SK-N-SH (cell line): Measurements from ENCODE around the gene UNC5B.

Experiments
- CTCF ChIP-seq: fragments of 200-600 bp; sonication (generic); IDR thresholded peaks from 2 replicates; pipeline ENCODE4 v1.6.1; 2017; ENCODE audit warnings: antibody characterized with exemption, mild to moderate bottlenecking, moderate library complexity
- EZH2phosphoT487 ChIP-seq: fragments of 200-600 bp; sonication (generic); IDR thresholded peaks from 2 replicates; pipeline ENCODE4 v1.6.1; 2017; ENCODE audit warnings: low read depth, mixed run types, mild to moderate bottlenecking, antibody characterized with exemption, moderate library complexity, borderline replicate concordance
- GATA2 ChIP-seq: sonication (generic); formaldehyde crosslinking; IDR thresholded peaks from 2 replicates; pipeline ENCODE4 v1.5.0; 2020; ENCODE audit warnings: mild to moderate bottlenecking, missing genetic modification reagents
- IRF3 ChIP-seq: fragments of 150-350 bp; IDR thresholded peaks from 2 replicates; pipeline ENCODE4 v1.6.1; 2016; ENCODE audit warnings: mild to moderate bottlenecking, low read depth, low read length
- JUND ChIP-seq: IDR thresholded peaks from 2 replicates; pipeline ENCODE4 v1.4.0; 2012
- NRF1 ChIP-seq: IDR thresholded peaks from 2 replicates; pipeline ENCODE4 v1.6.1; 2012; ENCODE audit warnings: low read depth, mild to moderate bottlenecking, low read length
- RAD21 ChIP-seq: IDR thresholded peaks from 2 replicates; pipeline ENCODE4 v1.6.1; 2012; ENCODE audit warnings: mild to moderate bottlenecking, low read length
- RCOR1 ChIP-seq: fragments of 150-350 bp; IDR thresholded peaks from 2 replicates; pipeline ENCODE4 v1.6.1; 2017; ENCODE audit warnings: antibody characterized with exemption, low read length
- REST ChIP-seq: IDR thresholded peaks from 2 replicates; pipeline ENCODE4 v1.6.1; 2012; ENCODE audit warnings: mild to moderate bottlenecking, low read depth, low read length, moderate library complexity
- RFX5 ChIP-seq: IDR thresholded peaks from 2 replicates; pipeline ENCODE4 v1.6.1; 2012; ENCODE audit warnings: mild to moderate bottlenecking, improper control_type of control experiment, low read length
- TAF1 ChIP-seq: IDR thresholded peaks from 2 replicates; pipeline ENCODE4 v1.6.1; 2012; ENCODE audit warnings: low read depth, mild to moderate bottlenecking, low read length, moderate library complexity, borderline replicate concordance
- YY1 ChIP-seq: IDR thresholded peaks from 2 replicates; pipeline ENCODE4 v1.4.0; 2012; ENCODE audit warnings: low read depth, mild to moderate bottlenecking
- ZBTB33 ChIP-seq: IDR thresholded peaks from 2 replicates; pipeline ENCODE4 v1.4.0; 2012; ENCODE audit warnings: low read depth, borderline replicate concordance

- TF ChIP-seq CTCF: peak; percentile 60
- no peak for TF ChIP-seq EZH2phosphoT487
- TF ChIP-seq TAF1: no peak
- no peak for TF ChIP-seq RCOR1
- TF ChIP-seq JUND: no peak
- TF ChIP-seq YY1: no peak
- no peak for TF ChIP-seq GATA2 (CRISPR knock-in tag)
- no peak for TF ChIP-seq ZBTB33
- TF ChIP-seq RFX5: no peak
- no peak for TF ChIP-seq REST
- TF ChIP-seq IRF3: no peak
- no peak for TF ChIP-seq NRF1
- TF ChIP-seq RAD21: peak; percentile 37; the same call in 1 of the 2 replicates
Measured at GRCh38 chr10:71302874-71303568, 90.7 kb downstream of the UNC5B start.
